Vagina (tissue), 2 donors: Measurements from ENCODE around the gene SPATA31C1. TPM values are rescaled to one million over a fixed set of nuclear protein-coding genes. Genes with fewer than 3 reads are reported as not detected.

Experiments used
- DNase-seq, 2 donors: peaks; one replicate each; pipeline ENCODE4 v3.0.0-alpha.2; 2017; ENCODE audit errors: extremely low spot score in 2 of 2
- H3K27ac ChIP-seq: fragments of 200-600 bp; sonication (generic); one replicate; pipeline ENCODE4 v1.5.1; 2019
- H3K27me3 ChIP-seq: fragments of 200-600 bp; sonication (generic); one replicate; pipeline ENCODE4 v1.5.1; 2019
- H3K36me3 ChIP-seq, 2 donors: fragments of 200-600 bp; sonication (generic); one replicate each; pipeline ENCODE4 v1.5.1; 2017 to 2019
- H3K4me1 ChIP-seq: fragments of 200-600 bp; sonication (generic); one replicate; pipeline ENCODE4 v1.5.1; 2019
- H3K4me3 ChIP-seq, 2 donors: fragments of 200-600 bp; sonication (generic); 1 replicate in 1 of 2; 2 replicates in 1 of 2; pipeline ENCODE4 v1.5.1; 2016 to 2019
- H3K9me3 ChIP-seq: fragments of 200-600 bp; sonication (generic); one replicate; pipeline ENCODE4 v1.5.1; 2019
- POLR2A ChIP-seq, 2 donors: fragments of 450-650 bp; IDR thresholded peaks; one replicate each; pipeline ENCODE4 v1.6.1; 2017; ENCODE audit warnings: antibody characterized with exemption in 2 of 2, mild to moderate bottlenecking in 2 of 2, moderate library complexity in 2 of 2
- POLR2AphosphoS5 ChIP-seq, 2 donors: sonication (generic); formaldehyde crosslinking; IDR thresholded peaks; one replicate each; pipeline ENCODE4 v1.9.0; 2017; ENCODE audit warnings: antibody characterized with exemption in 2 of 2, mild to moderate bottlenecking in 2 of 2, low read depth in 1 of 2; ENCODE audit not compliant: insufficient read depth in 1 of 2
- intact Hi-C: fragments of 100-400 bp; cut with DNase I; formaldehyde crosslinking; loops from one replicate; pipeline ENCODE4 v1.15.1; 2023
- total RNA-seq: library from RNA; depleted of rRNA; stranded (reverse); fragments of >200 nt; gene quantifications from one replicate; pipeline ENCODE4 v1.2.3, GENCODE V29; 2016
- TF ChIP-seq, protein P1 (sequence below), 3 experiments: fragments of 450-650 bp in 2 of 3; fragments of 200-600 bp in 1 of 3; sonication (generic) in 1 of 3; IDR thresholded peaks; one replicate each; pipeline ENCODE4 v1.5.1; 2017 to 2019; ENCODE audit warnings: antibody characterized with exemption in 3 of 3, mild to moderate bottlenecking in 2 of 3, moderate library complexity in 2 of 3

Gene SPATA31C1
- total RNA-seq, 1 donor from 2014 or later = not detected

DNA sequence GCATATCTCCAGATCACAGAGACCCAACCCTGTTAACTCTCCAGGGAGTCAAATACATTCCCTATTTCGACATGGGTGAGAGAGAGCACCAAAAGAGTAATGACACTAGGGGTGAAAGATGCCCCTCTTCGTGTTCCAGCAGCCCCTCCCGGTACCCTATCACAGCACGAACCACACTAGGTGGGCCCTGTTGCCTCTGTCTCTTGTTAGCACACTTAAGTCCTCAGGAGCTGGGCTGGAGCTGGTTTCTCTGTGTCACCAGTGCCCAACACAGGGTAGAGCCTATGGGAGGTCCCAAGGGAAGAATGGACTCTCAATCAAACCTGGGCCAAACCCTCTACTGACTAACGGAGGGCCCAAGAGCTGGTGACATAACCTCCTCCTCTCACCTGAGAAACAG, 55.4 kb downstream of the SPATA31C1 start:
- Histone ChIP-seq H3K4me3 (no peak overlapping the region), H3K36me3 (no peaks in the 10 kb centered on the region), H3K27me3 (no peaks in the 10 kb centered on the region), H3K4me1 (peaks cover 14% of the 10 kb centered on the region), H3K9me3 (no peaks in the 10 kb centered on the region), H3K27ac (no peak overlapping the region)
- TF ChIP-seq, protein P1, sequence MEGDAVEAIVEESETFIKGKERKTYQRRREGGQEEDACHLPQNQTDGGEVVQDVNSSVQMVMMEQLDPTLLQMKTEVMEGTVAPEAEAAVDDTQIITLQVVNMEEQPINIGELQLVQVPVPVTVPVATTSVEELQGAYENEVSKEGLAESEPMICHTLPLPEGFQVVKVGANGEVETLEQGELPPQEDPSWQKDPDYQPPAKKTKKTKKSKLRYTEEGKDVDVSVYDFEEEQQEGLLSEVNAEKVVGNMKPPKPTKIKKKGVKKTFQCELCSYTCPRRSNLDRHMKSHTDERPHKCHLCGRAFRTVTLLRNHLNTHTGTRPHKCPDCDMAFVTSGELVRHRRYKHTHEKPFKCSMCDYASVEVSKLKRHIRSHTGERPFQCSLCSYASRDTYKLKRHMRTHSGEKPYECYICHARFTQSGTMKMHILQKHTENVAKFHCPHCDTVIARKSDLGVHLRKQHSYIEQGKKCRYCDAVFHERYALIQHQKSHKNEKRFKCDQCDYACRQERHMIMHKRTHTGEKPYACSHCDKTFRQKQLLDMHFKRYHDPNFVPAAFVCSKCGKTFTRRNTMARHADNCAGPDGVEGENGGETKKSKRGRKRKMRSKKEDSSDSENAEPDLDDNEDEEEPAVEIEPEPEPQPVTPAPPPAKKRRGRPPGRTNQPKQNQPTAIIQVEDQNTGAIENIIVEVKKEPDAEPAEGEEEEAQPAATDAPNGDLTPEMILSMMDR (IDR thresholded peaks at IDR 0.05) = no peak
- TF ChIP-seq POLR2A (IDR thresholded peaks at IDR 0.05) (no peak), POLR2AphosphoS5 (IDR thresholded peaks at IDR 0.05; ENCODE audit: insufficient read depth in 1 of 2, low read depth in 1 of 2) (no peak)
- intact Hi-C loops = no loop called here
- no peak for DNase-seq

Other genes with a start within 250 kb of the SPATA31C1 start
- 68.0 TPM for gene CTSL, start 191.8 kb upstream of the SPATA31C1 start, total RNA-seq
- gene SPATA31E1, start 35.1 kb upstream of the SPATA31C1 start, total RNA-seq = not detected
- 2.9 TPM for gene CDK20, start 56.6 kb downstream of the SPATA31C1 start, total RNA-seq
- not detected for gene SPATA31C2, start 220.5 kb downstream of the SPATA31C1 start, total RNA-seq